ENCODE results near the gene ZNF853. TPM values are rescaled to one million over a fixed set of nuclear protein-coding genes. Genes with fewer than 3 reads are reported as not detected.

The ZNF853 gene
- total RNA-seq, 3 donors from 2014 or later (not counting 1 experiment from before 2014, with no cell fraction given) = 6.5 to 12.0 (median 9.7) TPM

DNA sequence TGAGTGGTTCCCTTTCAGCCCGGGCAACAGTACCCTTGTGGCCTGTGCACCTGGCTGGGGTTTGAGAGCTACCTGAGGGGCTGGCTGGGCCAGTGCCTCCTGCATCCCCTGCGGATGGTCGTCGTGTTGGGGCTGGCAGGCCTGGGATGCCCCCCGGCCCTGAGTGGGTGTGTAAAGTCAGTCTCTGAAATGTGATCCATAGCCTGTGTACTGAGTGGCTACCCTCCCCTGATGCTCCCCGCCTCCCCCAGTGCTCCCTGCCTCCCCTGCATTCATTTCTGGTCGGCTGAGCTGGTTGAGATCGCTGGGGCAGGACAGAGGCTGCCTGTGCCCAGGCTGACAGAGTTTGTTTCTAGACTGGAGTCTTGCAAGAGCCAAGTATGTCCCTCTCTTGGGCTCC, 31.1 kb downstream of the ZNF853 start:
- no peak overlapping the region for H3K27ac ChIP-seq (ENCODE audit: low read length)
- DNase-seq = no peak
- H3K27ac Mint-ChIP-seq = peak overlapping the region in 1 of 2 donors; percentile 49
- H3K27me3 ChIP-seq (ENCODE audit: control insufficient read depth, insufficient read depth, low read length) = no peaks in the 10 kb centered on the region
- no peaks in the 10 kb centered on the region for H3K4me1 ChIP-seq (ENCODE audit: control insufficient read depth, insufficient read depth, low read length)
- peaks cover 47% of the 10 kb centered on the region for H3K36me3 ChIP-seq (ENCODE audit: control insufficient read depth, insufficient read depth, low read length)
- ATAC-seq = no peak
- intact Hi-C loops (cut with micrococcal nuclease) = no loop called here
- 95% methylated on average over 8 of the region's 8 CpGs for WGBS (ENCODE audit: insufficient coverage)
- H3K36me3 Mint-ChIP-seq = no peaks in the 10 kb centered on the region
- H3K9me3 Mint-ChIP-seq = no peaks in the 10 kb centered on the region
- no peak overlapping the region for H3K4me3 Mint-ChIP-seq
- no peak overlapping the region for H3K4me3 ChIP-seq (ENCODE audit: low read length)
- no peaks in the 10 kb centered on the region for H3K27me3 Mint-ChIP-seq (ENCODE audit: low read depth in 2 of 2)
- no peaks in the 10 kb centered on the region for H3K9me3 ChIP-seq (ENCODE audit: control insufficient read depth, insufficient read depth, low read length)
- TF ChIP-seq, protein P1, sequence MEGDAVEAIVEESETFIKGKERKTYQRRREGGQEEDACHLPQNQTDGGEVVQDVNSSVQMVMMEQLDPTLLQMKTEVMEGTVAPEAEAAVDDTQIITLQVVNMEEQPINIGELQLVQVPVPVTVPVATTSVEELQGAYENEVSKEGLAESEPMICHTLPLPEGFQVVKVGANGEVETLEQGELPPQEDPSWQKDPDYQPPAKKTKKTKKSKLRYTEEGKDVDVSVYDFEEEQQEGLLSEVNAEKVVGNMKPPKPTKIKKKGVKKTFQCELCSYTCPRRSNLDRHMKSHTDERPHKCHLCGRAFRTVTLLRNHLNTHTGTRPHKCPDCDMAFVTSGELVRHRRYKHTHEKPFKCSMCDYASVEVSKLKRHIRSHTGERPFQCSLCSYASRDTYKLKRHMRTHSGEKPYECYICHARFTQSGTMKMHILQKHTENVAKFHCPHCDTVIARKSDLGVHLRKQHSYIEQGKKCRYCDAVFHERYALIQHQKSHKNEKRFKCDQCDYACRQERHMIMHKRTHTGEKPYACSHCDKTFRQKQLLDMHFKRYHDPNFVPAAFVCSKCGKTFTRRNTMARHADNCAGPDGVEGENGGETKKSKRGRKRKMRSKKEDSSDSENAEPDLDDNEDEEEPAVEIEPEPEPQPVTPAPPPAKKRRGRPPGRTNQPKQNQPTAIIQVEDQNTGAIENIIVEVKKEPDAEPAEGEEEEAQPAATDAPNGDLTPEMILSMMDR (IDR thresholded peaks at IDR 0.05) = no peak
- H3K4me1 Mint-ChIP-seq = peaks cover 0 to 9% of the 10 kb centered on the region in 2 donors

DNA sequence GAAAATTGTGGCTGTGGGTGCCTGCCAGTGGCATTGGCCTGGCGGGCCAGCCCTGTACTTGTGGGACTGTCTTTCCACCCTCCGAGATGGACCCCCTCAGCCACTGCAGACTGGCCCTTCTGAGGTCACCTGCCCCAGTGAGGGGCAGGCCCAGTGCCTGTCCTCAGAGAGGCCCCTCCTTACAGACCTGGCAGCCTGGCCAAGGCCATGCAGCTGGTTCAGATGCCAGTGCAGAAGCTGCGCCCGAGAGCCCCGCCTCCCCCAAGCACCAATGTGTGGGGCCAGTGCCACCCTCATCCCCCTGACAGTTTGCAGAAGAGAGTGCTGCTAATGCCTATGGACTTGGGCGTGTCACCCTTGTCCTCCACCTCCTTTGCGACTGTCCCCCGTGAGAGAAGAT, 31.7 kb downstream of the ZNF853 start:
- Mint-ChIP-seq H3K4me1 (peaks cover 0 to 3% of the 10 kb centered on the region in 2 donors), H3K4me3 (no peak overlapping the region), H3K27ac (no peak overlapping the region), H3K36me3 (no peaks in the 10 kb centered on the region), H3K9me3 (no peaks in the 10 kb centered on the region), H3K27me3 (ENCODE audit: low read depth in 2 of 2) (no peaks in the 10 kb centered on the region)
- WGBS (ENCODE audit: insufficient coverage) = 96% methylated on average over 8 of the region's 8 CpGs
- Histone ChIP-seq H3K36me3 (ENCODE audit: control insufficient read depth, insufficient read depth, low read length) (peaks cover 44% of the 10 kb centered on the region), H3K27ac (ENCODE audit: low read length) (no peak overlapping the region), H3K4me1 (ENCODE audit: control insufficient read depth, insufficient read depth, low read length) (no peaks in the 10 kb centered on the region), H3K27me3 (ENCODE audit: control insufficient read depth, insufficient read depth, low read length) (no peaks in the 10 kb centered on the region), H3K4me3 (ENCODE audit: low read length) (no peak overlapping the region), H3K9me3 (ENCODE audit: control insufficient read depth, insufficient read depth, low read length) (no peaks in the 10 kb centered on the region)
- no peak for ATAC-seq
- intact Hi-C loops (cut with micrococcal nuclease) = no loop called here
- no peak for DNase-seq
- TF ChIP-seq, protein P1 (IDR thresholded peaks at IDR 0.05) = no peak

DNA sequence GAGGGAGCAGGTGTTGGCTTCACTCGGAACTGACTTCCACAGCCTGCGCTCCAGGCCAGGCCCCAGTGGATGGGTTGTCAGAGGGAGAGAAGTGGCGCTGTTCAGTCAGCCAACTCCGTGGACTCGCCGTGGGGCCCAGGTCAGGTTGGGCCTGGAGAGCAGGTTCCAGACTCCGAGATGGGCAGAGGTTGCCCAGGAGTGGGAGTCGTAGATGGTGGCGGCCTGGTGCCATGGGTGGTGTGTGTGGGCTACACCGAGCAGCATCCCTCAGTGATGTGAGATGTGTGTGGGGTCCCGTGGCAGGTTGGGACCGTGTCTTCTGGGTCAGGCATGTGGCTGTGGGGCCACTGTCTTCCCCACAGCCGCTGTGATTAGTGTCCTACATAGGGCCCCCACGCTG, 32.1 kb downstream of the ZNF853 start:
- no peaks in the 10 kb centered on the region for H3K4me1 ChIP-seq (ENCODE audit: control insufficient read depth, insufficient read depth, low read length)
- Mint-ChIP-seq H3K4me1 (no peaks in the 10 kb centered on the region), H3K36me3 (no peaks in the 10 kb centered on the region), H3K9me3 (no peaks in the 10 kb centered on the region), H3K27ac (no peak overlapping the region), H3K27me3 (ENCODE audit: low read depth in 2 of 2) (no peaks in the 10 kb centered on the region), H3K4me3 (no peak overlapping the region)
- no peak for ATAC-seq
- TF ChIP-seq, protein P1 (IDR thresholded peaks at IDR 0.05) = no peak
- H3K36me3 ChIP-seq (ENCODE audit: control insufficient read depth, insufficient read depth, low read length) = peaks cover 45% of the 10 kb centered on the region
- H3K27me3 ChIP-seq (ENCODE audit: control insufficient read depth, insufficient read depth, low read length) = no peaks in the 10 kb centered on the region
- H3K27ac ChIP-seq (ENCODE audit: low read length) = no peak overlapping the region
- intact Hi-C loops (cut with micrococcal nuclease) = no loop called here
- H3K4me3 ChIP-seq (ENCODE audit: low read length) = no peak overlapping the region
- H3K9me3 ChIP-seq (ENCODE audit: control insufficient read depth, insufficient read depth, low read length) = no peaks in the 10 kb centered on the region
- DNase-seq = no peak
- 97% methylated on average over 14 of the region's 14 CpGs for WGBS (ENCODE audit: insufficient coverage)

DNA sequence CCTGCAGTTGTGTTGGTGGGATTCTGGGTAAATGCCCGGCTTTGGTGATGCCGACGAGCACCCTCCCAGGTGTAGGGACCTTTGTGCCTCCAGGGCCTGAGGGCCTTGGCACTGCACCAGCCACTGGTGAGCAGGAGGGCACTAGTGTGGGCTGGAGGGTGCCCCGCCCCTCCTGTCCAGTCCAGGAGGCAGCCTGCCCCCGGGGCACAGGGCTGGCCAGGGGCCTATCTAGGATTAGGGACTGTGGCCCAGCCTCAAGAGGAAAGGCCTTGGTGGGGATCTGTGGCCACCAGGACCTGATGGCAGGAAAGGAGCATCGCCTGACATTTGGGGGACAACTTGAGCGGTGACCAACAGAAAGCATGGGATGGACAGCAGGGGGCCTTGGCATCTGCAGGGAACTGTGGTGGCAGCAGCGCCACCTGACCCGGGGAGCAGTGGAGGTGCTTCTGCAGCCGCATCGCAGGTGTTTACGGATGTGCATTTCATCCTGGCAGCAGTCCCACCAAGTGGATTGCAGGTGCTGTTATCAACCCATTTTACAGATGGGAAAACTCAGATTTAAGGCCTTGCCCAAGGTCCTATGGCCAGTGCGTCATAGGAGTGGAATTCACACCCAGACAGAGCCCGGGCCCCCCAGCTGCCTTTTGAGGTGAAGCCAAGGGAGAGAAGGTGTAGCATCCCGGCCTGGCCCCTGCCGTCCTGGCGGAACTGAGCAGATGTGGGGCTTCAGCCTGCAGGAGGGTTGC, 32.8 kb downstream of the ZNF853 start:
- intact Hi-C loops (cut with micrococcal nuclease) = no loop called here
- Mint-ChIP-seq H3K4me3 (no peak overlapping the region), H3K27ac (no peak overlapping the region), H3K27me3 (ENCODE audit: low read depth in 2 of 2) (no peaks in the 10 kb centered on the region), H3K4me1 (no peaks in the 10 kb centered on the region), H3K36me3 (no peaks in the 10 kb centered on the region), H3K9me3 (no peaks in the 10 kb centered on the region)
- Histone ChIP-seq H3K36me3 (ENCODE audit: control insufficient read depth, insufficient read depth, low read length) (peaks cover 39% of the 10 kb centered on the region), H3K4me3 (ENCODE audit: low read length) (no peak overlapping the region), H3K4me1 (ENCODE audit: control insufficient read depth, insufficient read depth, low read length) (no peaks in the 10 kb centered on the region), H3K9me3 (ENCODE audit: control insufficient read depth, insufficient read depth, low read length) (no peaks in the 10 kb centered on the region), H3K27me3 (ENCODE audit: control insufficient read depth, insufficient read depth, low read length) (no peaks in the 10 kb centered on the region), H3K27ac (ENCODE audit: low read length) (no peak overlapping the region)
- WGBS (ENCODE audit: insufficient coverage) = 91% methylated on average over 17 of the region's 17 CpGs
- ATAC-seq = no peak
- TF ChIP-seq, protein P1 (IDR thresholded peaks at IDR 0.05) = no peak
- no peak for DNase-seq
